ENCODE data around the gene ST6GALNAC5. TPM values are rescaled to one million over a fixed set of nuclear protein-coding genes. Genes with fewer than 3 reads are reported as not detected.

The ST6GALNAC5 gene
- polyA plus RNA-seq, 5 donors: 8.6 to 16.3 (median 9.7) TPM

DNA sequence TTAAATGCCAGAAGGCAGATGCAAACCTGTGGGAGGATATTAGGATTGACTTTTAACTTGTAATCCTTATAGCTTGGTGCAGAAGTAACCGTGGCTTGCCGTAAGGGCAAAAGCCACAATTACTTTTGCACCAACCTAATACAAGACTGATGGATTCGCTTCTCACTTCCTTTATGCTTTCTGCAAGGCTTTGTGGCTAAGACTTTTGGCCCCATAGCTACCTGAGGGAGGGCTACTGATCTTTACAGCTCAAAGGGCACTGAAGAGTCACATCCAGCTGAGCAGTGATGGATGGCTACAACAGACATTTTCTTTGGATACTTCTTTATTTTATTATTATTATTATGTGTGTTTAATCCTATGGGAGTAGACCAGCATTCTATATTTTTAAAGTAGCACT is 140.4 kb downstream of the ST6GALNAC5 start:
- DNase-seq: no peak

DNA sequence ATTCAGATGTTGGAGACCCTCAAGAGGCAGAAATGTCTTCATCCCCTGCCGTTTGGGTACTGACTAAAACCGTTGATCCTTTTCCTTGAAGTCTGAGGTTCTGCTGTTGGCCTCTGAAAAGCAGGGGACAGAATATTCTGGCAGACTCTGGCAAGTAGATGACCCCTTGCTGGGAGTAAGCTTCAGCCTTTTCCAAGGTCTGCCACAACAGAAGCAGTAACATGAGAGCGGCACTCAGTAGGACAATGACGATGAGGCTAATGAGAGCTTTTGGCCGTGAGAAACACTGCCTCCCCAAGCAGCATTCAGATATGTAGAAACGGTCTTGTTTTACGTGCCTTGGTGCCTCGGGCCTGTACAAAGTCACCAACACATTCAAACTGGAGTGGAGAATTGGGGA is 143.7 kb downstream of the ST6GALNAC5 start:
- no peak for DNase-seq

DNA sequence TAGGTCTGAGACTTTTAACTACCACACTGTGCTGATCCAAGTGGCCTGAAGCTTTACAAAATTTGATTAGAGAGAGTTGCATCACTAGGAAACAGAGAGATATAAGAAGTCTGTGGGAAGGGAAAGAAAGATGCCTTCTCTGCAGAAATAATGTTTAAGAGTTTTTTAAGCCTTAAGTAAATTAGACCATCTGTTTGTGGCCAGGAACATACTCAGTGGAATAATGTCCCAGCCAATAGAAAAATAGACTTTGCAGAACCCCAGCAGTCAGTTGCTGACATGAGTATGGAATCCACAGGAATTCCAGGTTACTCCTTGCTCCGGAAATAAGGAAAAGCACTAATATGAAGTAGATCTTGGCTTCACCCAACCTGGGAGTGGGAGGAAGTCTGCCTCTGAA is 144.8 kb downstream of the ST6GALNAC5 start:
- DNase-seq: no peak

DNA sequence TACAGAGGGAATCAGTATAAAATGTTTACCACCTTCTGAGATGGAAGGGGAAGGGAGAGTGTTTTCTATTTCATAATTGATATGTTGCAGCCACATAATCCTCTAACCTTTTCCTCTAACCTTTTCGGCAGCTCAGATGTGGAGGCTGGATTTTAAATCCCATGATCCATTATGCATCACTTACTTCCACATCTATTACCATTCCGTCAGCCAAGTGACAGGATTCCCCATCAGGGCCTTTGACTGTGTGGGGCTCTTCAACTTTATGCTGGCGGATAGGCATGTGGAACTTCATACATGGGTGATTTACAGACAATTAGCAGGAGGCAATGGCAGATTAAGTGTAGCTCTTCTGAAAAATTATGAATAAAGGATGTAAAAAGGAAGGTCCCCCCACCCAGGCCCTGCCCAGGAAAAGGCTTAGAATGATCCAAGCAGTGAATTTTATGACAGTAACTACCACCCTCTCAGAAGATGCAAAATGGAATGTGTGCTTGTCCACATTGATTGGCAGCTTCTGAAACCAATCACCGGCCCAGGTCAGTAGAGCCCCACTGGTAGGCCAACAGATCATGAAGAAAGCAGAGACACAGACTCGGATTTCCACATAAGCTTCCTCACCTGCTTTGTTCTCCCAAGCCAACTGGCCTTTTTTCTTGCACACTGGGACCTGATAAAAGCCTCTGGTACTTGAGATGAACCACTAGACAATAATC is 147.0 kb downstream of the ST6GALNAC5 start:
- DNase-seq: no peak

DNA sequence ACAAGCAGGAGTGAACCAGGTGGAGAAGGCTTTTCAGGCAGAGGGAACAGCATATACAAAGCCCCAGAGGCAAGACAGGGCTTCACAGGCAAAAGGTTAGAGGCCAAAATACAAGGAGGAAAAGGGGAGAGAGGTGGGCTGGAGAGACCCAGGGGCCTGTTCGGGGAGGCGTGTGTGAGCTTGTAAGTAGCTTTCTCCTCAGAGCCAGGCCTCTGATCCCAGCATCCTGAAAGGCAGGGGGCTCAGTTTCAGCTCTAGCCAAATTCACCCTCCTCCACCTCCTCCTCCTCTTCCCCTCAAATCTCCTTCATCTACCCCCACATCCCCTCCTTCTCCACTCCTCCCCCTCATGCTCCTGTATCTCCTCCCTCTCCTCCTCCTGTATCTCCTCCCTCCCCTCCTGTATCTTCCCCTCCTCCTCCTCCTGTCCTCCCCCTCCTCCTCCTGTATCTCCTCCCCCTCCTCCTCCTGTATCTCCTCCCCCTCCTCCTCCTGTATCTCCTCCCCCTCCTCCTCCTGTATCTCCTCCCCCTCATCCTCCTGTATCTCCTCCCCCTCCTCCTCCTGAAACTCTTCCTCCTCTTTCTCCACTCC is 148.6 kb downstream of the ST6GALNAC5 start:
- no peak for DNase-seq

DNA sequence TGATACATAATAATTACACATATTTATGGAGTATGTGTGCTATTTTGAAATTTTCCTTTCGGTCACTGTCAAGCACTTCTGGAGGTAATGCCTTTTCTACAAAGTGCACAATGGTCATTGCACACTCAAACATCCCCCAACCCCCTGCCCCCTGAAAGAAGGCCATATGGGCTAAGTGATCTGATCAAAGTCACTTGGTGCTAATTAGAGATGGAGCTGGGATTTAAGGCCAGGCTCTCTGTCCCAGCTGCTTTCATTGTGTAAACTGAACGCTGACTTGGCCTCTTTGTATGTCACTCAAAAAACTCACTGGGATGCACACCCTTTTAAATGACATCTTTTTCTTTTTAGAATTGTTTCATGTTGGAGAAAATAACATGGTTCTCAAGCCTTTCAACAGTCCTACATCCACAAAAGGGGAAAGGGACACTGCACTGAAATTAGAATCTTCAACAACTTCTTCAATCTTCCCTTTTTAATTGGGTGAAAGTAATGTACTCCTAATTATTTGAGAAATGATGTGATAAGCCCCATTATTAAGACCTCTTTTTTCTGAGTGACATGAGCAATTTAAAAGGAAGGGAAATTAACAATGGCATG is 149.2 kb downstream of the ST6GALNAC5 start:
- no peak for DNase-seq

DNA sequence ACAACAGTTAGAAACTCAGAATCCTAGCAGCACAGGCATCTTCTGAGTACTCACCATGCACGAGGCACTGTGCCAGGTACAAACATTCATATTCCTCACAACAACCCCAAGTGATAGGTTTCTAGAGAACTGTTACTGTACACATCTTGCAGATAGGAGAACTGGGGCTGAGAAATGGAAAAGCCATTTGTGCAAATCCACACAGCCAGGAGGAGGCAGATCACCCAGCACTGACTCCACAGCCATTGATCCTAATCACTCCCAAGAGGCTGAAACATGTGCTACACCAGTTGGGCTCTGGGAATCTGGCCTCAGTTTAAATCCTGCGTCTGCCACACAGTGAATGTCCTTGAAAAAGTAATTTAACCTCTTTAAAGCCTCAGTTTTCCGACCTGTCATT is 151.0 kb downstream of the ST6GALNAC5 start:
- DNase-seq: no peak

DNA sequence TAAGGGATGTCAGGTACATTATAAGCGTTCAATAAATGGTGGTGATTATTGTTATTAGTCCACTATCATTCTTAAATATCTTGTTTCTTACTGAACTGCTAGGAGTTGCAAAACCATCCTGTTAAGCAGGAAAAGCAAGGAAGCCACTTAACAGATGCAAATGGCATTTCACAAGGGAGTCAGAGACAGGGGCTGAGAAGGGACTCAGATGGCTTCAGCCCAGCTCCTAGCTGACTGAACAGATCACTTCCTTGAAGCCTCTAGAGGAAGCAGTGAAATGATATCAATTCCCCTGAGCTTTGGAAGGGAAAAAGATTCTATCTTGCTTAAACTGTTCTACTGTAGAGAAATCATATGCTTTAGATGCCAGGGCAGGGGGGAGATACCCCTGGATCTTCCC is 151.5 kb downstream of the ST6GALNAC5 start:
- DNase-seq: no peak

DNA sequence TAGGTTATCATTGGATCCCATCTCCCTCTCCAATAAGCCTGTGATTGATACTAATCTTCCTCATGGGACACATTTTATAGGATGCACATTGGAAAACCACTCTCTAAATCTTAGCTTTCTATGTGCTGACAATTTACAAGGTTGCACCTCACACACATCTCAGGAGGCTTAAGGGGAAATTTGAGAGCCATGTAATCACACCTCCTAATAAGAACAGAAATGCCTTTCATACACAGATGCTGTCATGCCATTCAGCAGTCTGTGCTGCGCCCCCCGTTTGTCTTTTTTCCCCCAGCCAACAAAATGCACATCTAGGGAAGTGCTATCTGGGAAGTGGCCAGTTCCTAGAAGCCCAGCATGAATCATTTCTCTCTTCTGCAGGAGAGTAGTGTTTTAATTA is 154.5 kb downstream of the ST6GALNAC5 start:
- no peak for DNase-seq

DNA sequence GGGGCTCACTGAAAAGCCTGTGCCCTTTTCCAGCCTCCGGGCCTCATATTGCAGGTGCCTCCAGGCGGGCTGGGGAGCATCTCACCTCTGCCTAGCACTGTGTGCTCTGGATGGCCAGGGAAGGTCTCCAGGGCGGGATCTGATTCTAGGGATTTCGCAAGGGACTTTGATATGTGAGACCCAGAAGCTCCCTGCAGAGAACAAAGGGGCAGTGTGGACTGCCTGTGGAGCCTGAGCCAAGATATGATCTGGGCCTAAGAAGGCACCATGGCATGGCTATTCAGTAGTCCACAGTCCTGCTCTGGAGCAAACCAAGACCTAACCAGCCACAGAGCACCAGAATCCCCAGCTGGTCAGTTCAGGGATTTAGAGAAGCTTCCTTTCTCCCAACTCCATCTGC is 157.2 kb downstream of the ST6GALNAC5 start:
- no peak for DNase-seq

DNA sequence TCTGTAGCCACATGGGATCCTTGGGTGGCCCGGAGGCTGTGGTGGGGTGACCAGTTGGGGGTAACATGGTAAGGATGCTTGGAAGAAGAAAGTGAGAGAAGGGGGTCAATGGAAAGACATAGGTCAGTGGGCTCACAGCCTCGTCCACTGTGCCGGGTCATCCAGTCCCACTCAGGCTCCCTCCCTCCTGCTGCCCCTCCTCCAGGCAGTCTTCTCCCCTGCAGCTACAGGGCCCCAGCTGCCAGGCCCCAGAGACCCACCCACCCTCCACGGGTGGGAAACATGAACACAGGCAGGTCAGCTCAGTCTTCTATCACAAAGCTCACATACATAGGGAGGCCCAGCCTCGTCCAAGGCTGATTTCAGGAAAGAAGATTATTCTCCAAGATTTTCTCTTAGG is 158.3 kb downstream of the ST6GALNAC5 start:
- no peak for DNase-seq

DNA sequence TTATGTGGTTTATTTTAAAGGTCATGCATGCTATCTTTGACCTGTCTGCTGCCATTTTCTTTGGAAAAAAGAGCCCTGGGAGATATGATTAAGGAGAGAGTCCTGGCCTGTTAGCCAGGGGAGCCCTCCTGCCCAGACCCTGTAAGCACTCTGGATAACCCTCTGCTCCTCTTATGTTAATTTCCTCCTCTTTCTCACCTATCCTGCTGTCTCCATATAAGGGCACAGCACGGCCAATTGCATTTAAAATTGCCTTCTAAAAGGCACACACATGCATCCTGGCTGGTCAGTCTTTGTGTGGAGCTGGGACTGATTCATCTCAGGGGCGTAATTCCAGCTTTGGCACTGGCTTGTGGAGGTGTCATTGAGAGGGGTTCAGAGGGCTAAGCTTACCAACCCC is 158.9 kb downstream of the ST6GALNAC5 start:
- no peak for DNase-seq

DNA sequence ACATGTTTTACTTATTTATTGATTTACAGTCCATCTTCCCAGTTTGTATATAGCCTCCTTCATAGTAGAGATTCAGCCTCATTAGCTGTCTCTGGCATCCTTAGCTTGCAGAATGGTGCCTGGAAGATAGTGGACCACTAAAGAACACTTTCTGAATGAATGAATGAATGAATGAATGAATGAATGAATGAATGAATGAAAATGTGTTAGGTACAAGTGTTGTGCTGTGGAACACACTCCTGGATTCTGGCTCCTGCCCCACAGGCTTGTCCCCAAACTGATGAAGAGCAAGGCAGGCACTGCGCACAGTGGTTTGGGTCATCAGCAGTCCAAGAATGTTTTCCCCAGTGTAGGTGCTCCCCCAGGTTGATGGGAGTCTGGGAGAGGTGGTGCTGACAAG is 159.4 kb downstream of the ST6GALNAC5 start:
- no peak for DNase-seq

DNA sequence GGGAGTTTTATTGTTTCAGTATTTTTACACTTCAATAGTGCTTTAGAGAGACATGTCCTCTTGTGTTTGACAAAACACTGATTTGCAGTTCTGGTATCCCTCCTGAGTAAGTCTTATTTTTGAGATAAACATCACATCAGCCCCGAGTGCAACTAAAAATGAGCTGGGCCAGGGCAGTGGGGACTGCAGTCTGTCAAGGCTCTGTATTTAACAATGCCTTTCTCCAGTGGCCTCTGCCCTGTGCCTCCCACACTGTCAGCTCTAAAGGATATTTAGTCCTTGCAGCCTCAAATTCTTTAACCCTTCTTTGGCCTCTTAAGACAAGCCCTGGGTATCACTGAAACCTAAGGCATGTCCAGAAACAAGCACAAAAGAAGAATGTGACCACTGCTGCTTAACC is 160.6 kb downstream of the ST6GALNAC5 start:
- DNase-seq: no peak

DNA sequence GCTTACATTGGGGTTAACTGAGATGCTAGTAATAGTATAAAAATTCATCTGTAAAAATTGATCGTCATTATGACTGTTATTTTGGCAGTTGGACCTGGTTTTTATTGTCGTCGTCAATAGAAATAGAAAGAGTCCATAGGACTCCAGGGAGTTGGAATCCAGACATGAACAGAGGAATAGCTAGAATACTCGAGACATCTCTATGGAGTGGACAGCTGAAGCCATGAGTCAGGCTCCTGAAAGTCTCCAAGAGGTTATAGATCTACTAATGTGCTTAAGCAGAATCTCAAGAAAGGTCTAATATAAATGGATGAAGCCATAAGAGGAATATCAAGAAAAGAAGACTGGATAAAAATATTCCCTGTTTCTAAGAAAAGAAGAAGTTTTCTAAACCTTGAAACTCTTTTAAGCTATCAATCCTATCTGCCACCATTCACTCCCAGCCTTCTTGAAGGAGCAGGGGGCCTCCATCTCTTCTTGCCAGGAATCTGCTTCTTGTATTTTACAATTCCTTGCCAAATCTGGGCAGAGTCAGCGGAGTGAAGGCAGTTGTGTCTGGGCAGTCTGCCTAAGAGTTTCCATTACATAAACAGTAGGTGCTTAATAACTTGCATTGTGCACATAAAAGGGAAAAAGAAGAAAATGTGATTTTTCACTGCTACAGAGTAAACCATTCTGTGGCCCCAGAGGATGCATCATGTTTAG is 163.3 kb downstream of the ST6GALNAC5 start:
- no peak for DNase-seq

DNA sequence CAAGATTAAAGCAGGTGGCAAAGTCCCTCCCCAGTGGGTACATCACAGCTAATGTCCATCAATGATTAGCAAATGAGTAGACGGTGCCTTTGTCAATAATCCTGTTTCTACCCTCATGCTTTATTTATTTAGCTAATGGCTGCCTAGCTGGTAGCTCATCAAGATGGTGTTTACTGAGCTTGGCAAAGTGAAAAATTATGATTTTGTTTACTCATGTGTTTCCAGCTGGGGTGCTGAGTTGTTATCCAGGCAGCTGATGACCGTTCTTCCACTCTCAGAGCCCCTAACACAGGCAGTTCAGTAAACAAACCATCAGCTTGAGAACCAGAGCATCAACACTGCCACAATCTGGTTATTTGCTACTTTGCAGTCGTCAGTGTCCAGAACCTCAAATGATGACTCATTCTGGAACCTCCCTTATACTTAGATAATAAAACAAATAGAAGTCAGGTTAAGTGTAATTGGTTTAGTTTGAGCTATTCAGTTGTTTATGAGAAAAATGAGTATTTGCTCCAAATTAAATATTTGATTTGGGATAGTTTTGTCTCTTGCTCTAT is 163.9 kb downstream of the ST6GALNAC5 start:
- no peak for DNase-seq

DNA sequence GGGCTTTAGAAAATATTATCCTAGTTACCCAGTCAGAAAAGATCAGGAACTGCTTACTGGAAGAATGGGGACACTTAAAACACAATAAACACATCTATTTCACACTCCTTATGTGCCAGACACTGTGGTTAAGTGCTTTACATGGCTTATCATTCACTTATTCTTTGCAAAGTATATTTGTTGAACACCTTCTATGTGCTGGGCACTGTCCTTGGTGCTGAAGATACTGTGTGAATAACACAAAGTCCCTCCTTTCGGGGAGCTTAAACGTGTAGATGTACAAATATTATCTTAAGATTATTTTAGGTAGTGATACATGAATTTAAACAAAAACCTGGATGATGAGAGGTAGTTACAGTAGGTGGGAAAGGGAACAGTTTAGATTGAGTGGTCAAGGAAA is 169.3 kb downstream of the ST6GALNAC5 start:
- DNase-seq: no peak

DNA sequence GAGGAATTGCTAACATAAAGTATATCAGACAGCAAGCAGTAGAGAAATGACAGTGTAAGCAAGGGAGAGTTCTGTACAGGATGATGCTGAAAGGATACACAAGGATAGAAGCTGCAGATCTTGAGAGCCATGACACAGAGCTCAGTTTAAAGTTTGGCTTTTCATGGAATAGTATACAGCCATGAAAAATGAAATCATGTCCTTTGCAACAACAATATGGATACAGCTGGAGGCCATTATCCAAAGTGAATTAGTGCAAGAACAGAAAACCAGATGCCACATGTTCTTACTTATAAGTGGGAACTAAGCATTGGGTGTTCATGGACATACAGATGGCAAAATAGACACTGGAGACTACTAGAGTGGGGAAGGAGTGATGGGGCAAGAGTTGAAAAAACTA is 169.8 kb downstream of the ST6GALNAC5 start:
- DNase-seq: no peak

DNA sequence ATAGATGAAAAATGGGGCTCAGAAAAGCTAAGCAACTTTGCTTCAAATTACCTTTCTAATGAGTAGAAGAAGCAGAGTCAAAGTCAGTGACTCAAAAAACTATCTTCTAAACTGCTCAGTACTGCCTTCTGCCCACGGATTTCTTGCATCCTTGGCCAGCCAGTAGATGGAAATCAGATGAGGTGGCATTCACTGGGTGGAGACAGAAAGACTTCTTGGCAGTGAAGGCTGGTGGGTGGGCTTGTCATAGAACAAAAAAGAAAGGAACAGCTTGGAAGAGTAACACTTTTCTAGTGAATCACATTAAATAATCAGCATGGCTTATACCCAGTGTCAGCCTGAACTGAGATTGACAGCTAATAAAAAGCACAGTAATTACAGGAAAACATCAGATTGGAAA is 170.7 kb downstream of the ST6GALNAC5 start:
- no peak for DNase-seq

DNA sequence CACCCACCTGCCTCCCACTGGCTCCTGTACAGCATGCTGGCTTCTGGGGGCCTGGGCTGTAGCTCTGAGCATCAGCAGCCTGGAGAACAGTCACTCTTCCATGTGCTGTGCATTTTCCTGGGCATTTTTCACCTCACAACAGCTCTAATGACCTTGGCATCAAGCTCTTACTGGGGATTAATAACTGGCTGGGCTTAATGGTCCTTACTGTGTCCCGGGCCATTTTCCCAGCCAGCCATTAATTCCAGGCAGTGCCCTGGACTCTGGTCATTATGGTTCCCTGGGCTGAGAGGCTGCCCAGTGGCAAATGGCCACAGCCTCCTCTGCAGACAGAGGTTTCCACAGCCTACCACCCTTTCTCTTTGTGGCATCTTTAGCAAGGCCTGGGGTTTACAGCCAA is 171.8 kb downstream of the ST6GALNAC5 start:
- DNase-seq: no peak

DNA sequence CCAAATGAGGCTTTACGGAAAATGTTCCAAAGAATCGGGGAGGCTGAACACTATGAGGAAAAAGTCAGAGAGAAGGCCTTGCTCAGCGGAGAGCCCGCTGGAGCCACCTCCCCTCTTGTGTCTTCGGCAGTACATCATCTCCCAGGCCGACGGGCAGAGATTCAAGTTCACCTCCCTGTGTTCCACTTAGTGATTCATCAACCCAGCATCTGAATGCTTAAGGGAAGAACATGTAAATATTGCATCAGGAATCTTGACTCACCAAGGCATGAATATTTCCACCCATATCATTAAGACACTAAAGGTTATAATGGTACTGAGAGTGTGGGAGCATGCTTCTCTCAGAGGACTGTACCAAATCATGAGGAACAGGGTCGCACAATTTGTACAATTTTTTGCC is 172.5 kb downstream of the ST6GALNAC5 start:
- no peak for DNase-seq

DNA sequence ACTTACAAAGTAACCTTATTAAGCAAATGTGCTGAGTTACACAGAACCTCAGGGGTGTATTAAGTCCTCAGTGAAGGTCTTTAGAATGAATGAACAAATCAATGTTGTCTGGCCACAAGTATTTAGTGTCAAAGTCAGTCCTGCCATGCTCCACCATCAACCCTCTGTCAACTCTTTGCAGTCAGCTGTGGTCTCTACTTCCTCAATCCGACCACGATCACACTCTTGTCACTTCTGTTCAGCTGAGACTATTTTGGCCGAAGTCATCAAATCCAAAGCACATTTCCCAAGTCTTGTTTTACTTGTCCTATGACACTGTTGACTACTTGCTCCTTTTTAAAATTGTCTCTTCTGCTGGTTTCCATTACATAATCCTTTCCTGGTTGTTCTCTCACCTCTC is 173.5 kb downstream of the ST6GALNAC5 start:
- DNase-seq: no peak
